IPS DF 6.9 (cell line): ENCODE measurements around the gene RARRES1.

Source experiments
- DNase-seq: peaks from one replicate; pipeline ENCODE4 v3.0.0-alpha.2; 2013; ENCODE audit warnings: low read depth, low spot score
- H3K27ac ChIP-seq: one replicate; pipeline ENCODE4 v1.5.1; 2013; ENCODE audit warnings: low read length, control low read depth
- H3K27me3 ChIP-seq: 2 replicates; pipeline ENCODE4 v1.6.1; 2013; ENCODE audit warnings: mild to moderate bottlenecking, low read length; ENCODE audit not compliant: control insufficient read depth, insufficient read depth
- H3K36me3 ChIP-seq: 2 replicates; pipeline ENCODE4 v1.6.1; 2013; ENCODE audit warnings: low read length; ENCODE audit not compliant: control insufficient read depth, insufficient read depth
- H3K4me1 ChIP-seq: 2 replicates; pipeline ENCODE4 v1.6.1; 2013; ENCODE audit warnings: low read length; ENCODE audit not compliant: control insufficient read depth, insufficient read depth
- H3K4me3 ChIP-seq: 2 replicates; pipeline ENCODE4 v1.5.1; 2013; ENCODE audit warnings: mild to moderate bottlenecking, low read length
- H3K9me3 ChIP-seq: 2 replicates; pipeline ENCODE4 v1.6.1; 2013; ENCODE audit warnings: low read length, inconsistent platforms; ENCODE audit not compliant: control insufficient read depth, insufficient read depth
- WGBS: extraction: QIAGEN DNeasy Blood & Tissue Kit; methylation state at CpG from one replicate; pipeline ENCODE4 v1.1.7; 2013; ENCODE audit warnings: mixed read lengths, missing lambda C conversion rate; ENCODE audit not compliant: insufficient read length, insufficient coverage; 5-methylcytosine and 5-hydroxymethylcytosine counted together

Gene RARRES1

GRCh38 chr3:158744567-158745288, 12.5 kb upstream of the RARRES1 start:
- no peak for DNase-seq
- no peaks in the 10 kb centered on the region for H3K4me1 ChIP-seq
- no peak overlapping the region for H3K27ac ChIP-seq
- WGBS = no CpG with 5 or more reads among the region's 4 CpGs
- no peak overlapping the region for H3K4me3 ChIP-seq
- no peaks in the 10 kb centered on the region for H3K27me3 ChIP-seq
- H3K36me3 ChIP-seq = no peaks in the 10 kb centered on the region
- H3K9me3 ChIP-seq = no peaks in the 10 kb centered on the region

- Histone ChIP-seq H3K27ac (no peak overlapping the region), H3K27me3 (no peaks in the 10 kb centered on the region), H3K9me3 (no peaks in the 10 kb centered on the region), H3K4me3 (no peak overlapping the region), H3K4me1 (no peaks in the 10 kb centered on the region), H3K36me3 (no peaks in the 10 kb centered on the region)
- no peak for DNase-seq
- no CpG with 5 or more reads among the region's 5 CpGs for WGBS
Observed at GRCh38 chr3:158743664-158744566, 11.7 kb upstream of the RARRES1 start.

GRCh38 chr3:158742871-158743663, 10.8 kb upstream of the RARRES1 start:
- H3K9me3 ChIP-seq = no peaks in the 10 kb centered on the region
- H3K4me1 ChIP-seq = no peaks in the 10 kb centered on the region
- no peaks in the 10 kb centered on the region for H3K27me3 ChIP-seq
- no peak overlapping the region for H3K4me3 ChIP-seq
- no peak for DNase-seq
- no peaks in the 10 kb centered on the region for H3K36me3 ChIP-seq
- H3K27ac ChIP-seq = no peak overlapping the region
- WGBS = no CpG with 5 or more reads among the region's 4 CpGs

- Histone ChIP-seq H3K9me3 (no peaks in the 10 kb centered on the region), H3K36me3 (no peaks in the 10 kb centered on the region), H3K27me3 (no peaks in the 10 kb centered on the region), H3K27ac (no peak overlapping the region), H3K4me3 (no peak overlapping the region), H3K4me1 (no peaks in the 10 kb centered on the region)
- DNase-seq = no peak
- no CpG with 5 or more reads among the region's 3 CpGs for WGBS
Observed at GRCh38 chr3:158739661-158740060, 7.4 kb upstream of the RARRES1 start.

GRCh38 chr3:158739078-158739477, 6.8 kb upstream of the RARRES1 start:
- H3K27ac ChIP-seq = no peak overlapping the region
- no peaks in the 10 kb centered on the region for H3K9me3 ChIP-seq
- no peaks in the 10 kb centered on the region for H3K36me3 ChIP-seq
- DNase-seq = no peak
- no CpG with 5 or more reads among the region's 4 CpGs for whole genome bisulfite sequencing
- no peaks in the 10 kb centered on the region for H3K4me1 ChIP-seq
- no peaks in the 10 kb centered on the region for H3K27me3 ChIP-seq
- no peak overlapping the region for H3K4me3 ChIP-seq

GRCh38 chr3:158738653-158739052, 6.4 kb upstream of the RARRES1 start:
- Histone ChIP-seq H3K36me3 (no peaks in the 10 kb centered on the region), H3K27ac (no peak overlapping the region), H3K4me1 (no peaks in the 10 kb centered on the region), H3K27me3 (no peaks in the 10 kb centered on the region; the same call in 1 of the 2 replicates), H3K4me3 (no peak overlapping the region), H3K9me3 (no peaks in the 10 kb centered on the region)
- no peak for DNase-seq
- no CpG with 5 or more reads among the region's 6 CpGs for WGBS

GRCh38 chr3:158737976-158738615, 5.8 kb upstream of the RARRES1 start:
- Histone ChIP-seq H3K4me1 (no peaks in the 10 kb centered on the region), H3K27me3 (no peaks in the 10 kb centered on the region; the same call in 1 of the 2 replicates), H3K36me3 (no peaks in the 10 kb centered on the region), H3K4me3 (no peak overlapping the region), H3K27ac (no peak overlapping the region), H3K9me3 (no peaks in the 10 kb centered on the region)
- DNase-seq = no peak
- no CpG with 5 or more reads among the region's 9 CpGs for WGBS

- WGBS = no CpG with 5 or more reads among the region's 2 CpGs
- no peaks in the 10 kb centered on the region; the same call in 1 of the 2 replicates for H3K36me3 ChIP-seq
- H3K4me3 ChIP-seq = no peak overlapping the region
- H3K27me3 ChIP-seq = peaks cover 2% of the 10 kb centered on the region; the same call in 1 of the 2 replicates
- no peak overlapping the region for H3K27ac ChIP-seq
- H3K9me3 ChIP-seq = no peaks in the 10 kb centered on the region
- no peaks in the 10 kb centered on the region for H3K4me1 ChIP-seq
- no peak for DNase-seq
Observed at GRCh38 chr3:158737410-158737809, 5.2 kb upstream of the RARRES1 start.

- H3K4me1 ChIP-seq = no peaks in the 10 kb centered on the region; the same call in 1 of the 2 replicates
- H3K9me3 ChIP-seq = no peaks in the 10 kb centered on the region
- no peak for DNase-seq
- no peak overlapping the region for H3K4me3 ChIP-seq
- peaks cover 5% of the 10 kb centered on the region; the same call in 1 of the 2 replicates for H3K27me3 ChIP-seq
- WGBS = no CpG with 5 or more reads among the region's 7 CpGs
- no peaks in the 10 kb centered on the region; the same call in 1 of the 2 replicates for H3K36me3 ChIP-seq
- no peak overlapping the region for H3K27ac ChIP-seq
Observed at GRCh38 chr3:158735296-158736033, 3.2 kb upstream of the RARRES1 start.
